ENCODE data around the gene ZNF782.
"Not testable (repeated sequence)": the region's sequence is repeated elsewhere in the genome, so short reads cannot be mapped to it uniquely, and the experiment has no call there.

ZNF782 gene

DNA sequence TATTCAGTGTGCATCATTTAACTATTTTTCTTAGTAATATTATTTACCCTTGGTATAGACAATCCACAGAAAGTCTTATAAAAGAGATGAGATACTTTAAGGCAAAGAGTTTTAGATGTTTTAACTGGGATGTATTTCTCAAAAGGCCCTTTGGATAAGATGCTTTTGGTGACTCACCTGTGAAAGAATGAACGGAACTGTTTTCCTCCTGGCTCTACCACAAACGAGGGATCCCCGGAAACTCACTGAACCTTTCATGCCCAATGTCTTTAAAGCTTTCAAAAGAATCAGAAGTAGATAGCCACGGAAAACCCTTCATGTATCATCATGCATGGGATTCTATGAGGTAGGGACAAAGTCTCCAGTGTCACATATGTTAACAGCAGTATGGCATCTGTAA is 1.6 kb downstream of the ZNF782 start:
- no peak for DNase-seq

- no peak for DNase-seq
These were observed 10.3 kb downstream of the ZNF782 start for GRCh38 chr9:96844040-96844439.

GRCh38 chr9:96818533-96818932 is 35.8 kb downstream of the ZNF782 start:
- DNase-seq = no peak

GRCh38 chr9:96817973-96818372 is 36.3 kb downstream of the ZNF782 start:
- no peak for DNase-seq

GRCh38 chr9:96813607-96814006 is 40.7 kb downstream of the ZNF782 start:
- no peak for DNase-seq

GRCh38 chr9:96798959-96799358 is 55.4 kb downstream of the ZNF782 start:
- DNase-seq = not testable (repeated sequence)

- DNase-seq = no peak
These were observed 70.3 kb downstream of the ZNF782 start for GRCh38 chr9:96784021-96784420.

DNA sequence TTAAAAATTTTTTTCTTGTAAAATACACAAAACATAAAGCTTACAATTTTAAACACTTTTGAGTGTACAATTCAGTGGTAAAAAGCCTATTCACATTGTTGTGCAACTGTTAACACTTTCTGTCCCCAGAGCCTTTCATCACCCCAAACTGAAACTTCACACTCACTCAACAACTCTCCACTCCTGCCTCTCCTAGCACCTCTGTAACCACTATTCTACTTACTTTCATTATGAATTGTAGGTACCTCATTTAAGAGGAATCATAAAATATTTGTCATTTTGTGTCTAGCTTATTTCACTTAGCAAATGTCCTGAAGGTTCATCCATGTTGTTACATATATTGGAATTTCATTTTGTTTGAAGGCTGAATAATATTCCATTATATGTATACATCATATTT is 72.1 kb downstream of the ZNF782 start:
- DNase-seq = no peak

DNA sequence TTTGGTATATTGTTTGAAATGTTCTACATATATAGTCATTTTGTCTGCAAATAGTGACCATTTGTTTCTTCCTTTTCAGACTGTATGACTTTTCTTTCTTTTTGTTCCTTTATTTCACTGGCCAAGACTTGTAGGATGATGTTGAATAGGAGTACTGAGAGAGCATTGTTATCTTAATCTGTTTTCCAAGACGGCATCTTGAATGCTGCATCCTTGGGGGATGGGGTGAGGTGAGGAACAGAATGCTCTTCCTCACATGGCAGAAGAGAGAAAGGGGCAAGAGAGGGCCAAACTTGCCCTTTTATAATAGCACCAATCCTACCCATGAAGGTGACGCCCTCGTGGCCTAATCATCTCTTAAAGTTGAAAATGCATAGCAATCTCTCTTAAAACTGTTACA is 72.8 kb downstream of the ZNF782 start:
- no peak for DNase-seq

- no peak for DNase-seq
These were observed 75.2 kb downstream of the ZNF782 start for GRCh38 chr9:96779089-96779488.

DNA sequence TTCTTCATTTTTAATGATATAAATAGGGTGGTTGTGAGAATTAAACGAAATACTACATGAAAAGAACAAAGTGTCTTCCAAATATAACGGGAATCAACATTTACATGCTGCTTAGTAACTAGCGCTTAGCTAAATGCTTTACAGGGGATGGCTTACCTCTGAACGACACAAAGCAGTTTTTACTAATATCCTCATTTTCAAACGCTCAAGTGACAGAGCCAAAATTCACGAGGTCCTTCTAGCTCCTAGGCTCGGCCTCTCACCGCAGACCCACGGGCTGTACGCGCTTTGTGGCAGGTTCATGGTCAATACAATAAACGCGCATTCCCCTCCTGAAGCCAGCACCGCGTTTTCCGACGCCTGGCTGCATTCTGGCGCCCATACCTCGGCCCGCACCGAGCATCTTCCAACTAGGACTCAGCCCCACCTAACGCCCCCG is 76.9 kb downstream of the ZNF782 start:
- DNase-seq = no peak

- DNase-seq = no peak
These were observed 83.2 kb downstream of the ZNF782 start for GRCh38 chr9:96771124-96771523.

DNA sequence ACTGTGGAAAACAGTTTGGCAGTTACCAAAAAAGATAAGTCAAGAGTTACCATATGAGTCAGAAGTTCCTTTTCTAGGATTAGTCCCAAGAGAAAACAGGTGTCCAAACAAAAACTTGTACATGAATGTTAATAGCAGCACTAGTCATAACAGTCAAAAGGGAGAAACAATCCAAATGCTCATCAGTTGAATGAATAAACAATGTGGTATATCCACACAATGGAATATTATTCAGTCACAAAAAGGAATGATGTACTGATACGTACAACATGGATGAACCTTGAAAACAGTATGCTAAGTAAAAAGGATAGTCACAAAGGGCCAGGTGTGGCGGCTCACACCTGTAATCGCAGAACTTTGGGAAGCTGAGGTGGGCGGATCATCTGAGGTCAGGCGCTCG is 84.3 kb downstream of the ZNF782 start:
- no peak for DNase-seq

Data from activated CD8-positive, alpha-beta memory T cell treated with anti-CD3 and anti-CD28 coated beads for 24 hours (primary cell).